Adrenal gland (tissue), 5 donors: ENCODE data around the gene CFAP57.

Source experiments
- CTCF ChIP-seq, 6 experiments: fragments of 450-650 bp in 4 of 6; fragments of 200-600 bp in 2 of 6; sonication (generic) in 1 of 6; IDR thresholded peaks; 1 replicate in 5 of 6; 2 replicates in 1 of 6; pipeline versions ENCODE4 v1.5.1 to v1.8.0; 2016 to 2021; ENCODE audit warnings: antibody characterized with exemption in 6 of 6, mild to moderate bottlenecking in 2 of 6, moderate library complexity in 1 of 6
- POLR2A ChIP-seq, 2 donors: fragments of 450-650 bp; IDR thresholded peaks; one replicate each; pipeline ENCODE4 v1.6.1; 2017; ENCODE audit warnings: antibody characterized with exemption in 2 of 2, mild to moderate bottlenecking in 2 of 2, moderate library complexity in 1 of 2
- donor health status: DM: no; HTN: no; CAD: no.

DNA sequence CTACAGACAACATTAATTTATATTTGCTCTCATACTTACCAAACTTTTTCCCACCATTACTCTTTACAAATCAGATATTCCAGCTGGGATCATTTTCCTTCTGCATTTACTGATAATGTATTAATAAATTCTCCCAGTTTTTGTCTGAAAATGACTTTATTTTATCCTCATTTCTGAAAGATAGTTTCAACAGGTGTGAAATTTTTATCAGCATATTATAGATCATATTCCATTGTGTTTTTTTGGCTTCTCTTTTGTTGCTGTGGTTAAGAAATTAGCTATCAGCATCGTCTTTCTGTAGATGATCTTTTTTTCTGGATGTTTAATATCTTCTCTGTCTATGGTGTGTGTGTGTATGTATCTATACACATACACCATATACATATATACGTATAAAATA is 2.7 kb downstream of the CFAP57 start:
- TF ChIP-seq POLR2A (IDR thresholded peaks at IDR 0.05) (no peak), CTCF (IDR thresholded peaks at IDR 0.05) (no peak)
